ENCODE results near the gene ANKRD1.
A peak's percentile ranks its signal among the peaks of the same experiment; 100 is the strongest.
"Not testable (repeated sequence)": the region's sequence is repeated elsewhere in the genome, so short reads cannot be mapped to it uniquely, and the experiment has no call there.

- TF ChIP-seq, protein P1, sequence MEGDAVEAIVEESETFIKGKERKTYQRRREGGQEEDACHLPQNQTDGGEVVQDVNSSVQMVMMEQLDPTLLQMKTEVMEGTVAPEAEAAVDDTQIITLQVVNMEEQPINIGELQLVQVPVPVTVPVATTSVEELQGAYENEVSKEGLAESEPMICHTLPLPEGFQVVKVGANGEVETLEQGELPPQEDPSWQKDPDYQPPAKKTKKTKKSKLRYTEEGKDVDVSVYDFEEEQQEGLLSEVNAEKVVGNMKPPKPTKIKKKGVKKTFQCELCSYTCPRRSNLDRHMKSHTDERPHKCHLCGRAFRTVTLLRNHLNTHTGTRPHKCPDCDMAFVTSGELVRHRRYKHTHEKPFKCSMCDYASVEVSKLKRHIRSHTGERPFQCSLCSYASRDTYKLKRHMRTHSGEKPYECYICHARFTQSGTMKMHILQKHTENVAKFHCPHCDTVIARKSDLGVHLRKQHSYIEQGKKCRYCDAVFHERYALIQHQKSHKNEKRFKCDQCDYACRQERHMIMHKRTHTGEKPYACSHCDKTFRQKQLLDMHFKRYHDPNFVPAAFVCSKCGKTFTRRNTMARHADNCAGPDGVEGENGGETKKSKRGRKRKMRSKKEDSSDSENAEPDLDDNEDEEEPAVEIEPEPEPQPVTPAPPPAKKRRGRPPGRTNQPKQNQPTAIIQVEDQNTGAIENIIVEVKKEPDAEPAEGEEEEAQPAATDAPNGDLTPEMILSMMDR (IDR thresholded peaks at IDR 0.05; ENCODE audit: extremely low read depth in 1 of 2, insufficient read depth in 1 of 2, low read depth in 1 of 2, low read length in 2 of 2): peak; percentile 32 to 41
- TF ChIP-seq POLR2A (IDR thresholded peaks at IDR 0.05; ENCODE audit: low read depth, low read length): not testable (repeated sequence)
Measured at GRCh38 chr10:90880059-90880719, 40.7 kb downstream of the ANKRD1 start.
